ENCODE results near the gene ZC3H6. TPM values are rescaled to one million over a fixed set of nuclear protein-coding genes. Genes with fewer than 3 reads are reported as not detected.

Gene ZC3H6
- total RNA-seq, 1 experiment from 2014 or later: 5.3 TPM

DNA sequence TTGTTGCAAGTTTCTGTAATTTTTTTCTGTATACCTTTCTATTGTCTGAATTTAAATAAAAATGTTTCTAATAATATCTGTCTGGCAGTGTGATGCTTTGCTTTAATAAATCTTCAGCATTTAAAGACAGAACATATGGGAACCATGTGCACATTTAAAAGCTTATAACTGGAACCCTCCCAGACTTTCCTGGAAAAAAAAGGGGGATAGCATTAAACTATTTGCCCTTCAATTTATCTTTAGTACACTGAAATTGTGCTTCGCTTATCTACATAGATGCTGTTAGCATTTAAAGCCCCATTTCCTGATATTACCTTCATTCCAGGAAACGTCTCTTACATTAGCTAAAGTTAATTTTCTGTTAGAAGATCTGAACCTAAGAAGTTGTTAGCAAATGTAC, 64.6 kb downstream of the ZC3H6 start:
- intact Hi-C loops (cut with micrococcal nuclease; ENCODE audit: unreplicated experiment): no loop called here
- BruUV-seq (replicated peaks): no TSS peak
- ChIA-PET POLR2A (no interaction called here), CTCF (no interaction called here)
- Histone ChIP-seq H3K9me3 (ENCODE audit: control insufficient read depth, insufficient read depth, low read depth, low read length) (no peaks in the 10 kb centered on the region), H3K4me1 (ENCODE audit: control insufficient read depth, insufficient read depth, low read length) (no peaks in the 10 kb centered on the region), H3K36me3 (ENCODE audit: control insufficient read depth, insufficient read depth, low read length) (no peaks in the 10 kb centered on the region), H3K27ac (ENCODE audit: low read length) (no peak overlapping the region), H3K27me3 (ENCODE audit: control insufficient read depth, insufficient read depth, low read length) (no peaks in the 10 kb centered on the region), H3K4me3 (ENCODE audit: low read depth in 2 of 2, low read length in 2 of 2) (no peak overlapping the region)
- TF ChIP-seq POLR2AphosphoS5 (IDR thresholded peaks at IDR 0.05; ENCODE audit: low read depth, low read length) (no peak), TCF7L2 (IDR thresholded peaks at IDR 0.05; ENCODE audit: low read depth, low read length) (no peak), SIN3A (IDR thresholded peaks at IDR 0.05; ENCODE audit: borderline replicate concordance, insufficient read depth, low read depth, low read length) (no peak)
- TF ChIP-seq, protein P1, sequence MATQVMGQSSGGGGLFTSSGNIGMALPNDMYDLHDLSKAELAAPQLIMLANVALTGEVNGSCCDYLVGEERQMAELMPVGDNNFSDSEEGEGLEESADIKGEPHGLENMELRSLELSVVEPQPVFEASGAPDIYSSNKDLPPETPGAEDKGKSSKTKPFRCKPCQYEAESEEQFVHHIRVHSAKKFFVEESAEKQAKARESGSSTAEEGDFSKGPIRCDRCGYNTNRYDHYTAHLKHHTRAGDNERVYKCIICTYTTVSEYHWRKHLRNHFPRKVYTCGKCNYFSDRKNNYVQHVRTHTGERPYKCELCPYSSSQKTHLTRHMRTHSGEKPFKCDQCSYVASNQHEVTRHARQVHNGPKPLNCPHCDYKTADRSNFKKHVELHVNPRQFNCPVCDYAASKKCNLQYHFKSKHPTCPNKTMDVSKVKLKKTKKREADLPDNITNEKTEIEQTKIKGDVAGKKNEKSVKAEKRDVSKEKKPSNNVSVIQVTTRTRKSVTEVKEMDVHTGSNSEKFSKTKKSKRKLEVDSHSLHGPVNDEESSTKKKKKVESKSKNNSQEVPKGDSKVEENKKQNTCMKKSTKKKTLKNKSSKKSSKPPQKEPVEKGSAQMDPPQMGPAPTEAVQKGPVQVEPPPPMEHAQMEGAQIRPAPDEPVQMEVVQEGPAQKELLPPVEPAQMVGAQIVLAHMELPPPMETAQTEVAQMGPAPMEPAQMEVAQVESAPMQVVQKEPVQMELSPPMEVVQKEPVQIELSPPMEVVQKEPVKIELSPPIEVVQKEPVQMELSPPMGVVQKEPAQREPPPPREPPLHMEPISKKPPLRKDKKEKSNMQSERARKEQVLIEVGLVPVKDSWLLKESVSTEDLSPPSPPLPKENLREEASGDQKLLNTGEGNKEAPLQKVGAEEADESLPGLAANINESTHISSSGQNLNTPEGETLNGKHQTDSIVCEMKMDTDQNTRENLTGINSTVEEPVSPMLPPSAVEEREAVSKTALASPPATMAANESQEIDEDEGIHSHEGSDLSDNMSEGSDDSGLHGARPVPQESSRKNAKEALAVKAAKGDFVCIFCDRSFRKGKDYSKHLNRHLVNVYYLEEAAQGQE (IDR thresholded peaks at IDR 0.05; ENCODE audit: insufficient read depth in 1 of 2, low read depth in 2 of 2, low read length in 1 of 2): no peak
- TF ChIP-seq, protein P2, sequence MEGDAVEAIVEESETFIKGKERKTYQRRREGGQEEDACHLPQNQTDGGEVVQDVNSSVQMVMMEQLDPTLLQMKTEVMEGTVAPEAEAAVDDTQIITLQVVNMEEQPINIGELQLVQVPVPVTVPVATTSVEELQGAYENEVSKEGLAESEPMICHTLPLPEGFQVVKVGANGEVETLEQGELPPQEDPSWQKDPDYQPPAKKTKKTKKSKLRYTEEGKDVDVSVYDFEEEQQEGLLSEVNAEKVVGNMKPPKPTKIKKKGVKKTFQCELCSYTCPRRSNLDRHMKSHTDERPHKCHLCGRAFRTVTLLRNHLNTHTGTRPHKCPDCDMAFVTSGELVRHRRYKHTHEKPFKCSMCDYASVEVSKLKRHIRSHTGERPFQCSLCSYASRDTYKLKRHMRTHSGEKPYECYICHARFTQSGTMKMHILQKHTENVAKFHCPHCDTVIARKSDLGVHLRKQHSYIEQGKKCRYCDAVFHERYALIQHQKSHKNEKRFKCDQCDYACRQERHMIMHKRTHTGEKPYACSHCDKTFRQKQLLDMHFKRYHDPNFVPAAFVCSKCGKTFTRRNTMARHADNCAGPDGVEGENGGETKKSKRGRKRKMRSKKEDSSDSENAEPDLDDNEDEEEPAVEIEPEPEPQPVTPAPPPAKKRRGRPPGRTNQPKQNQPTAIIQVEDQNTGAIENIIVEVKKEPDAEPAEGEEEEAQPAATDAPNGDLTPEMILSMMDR (IDR thresholded peaks at IDR 0.05): no peak
- DNase-seq (ENCODE audit: low read depth, low spot score) (no peak), ATAC-seq (no peak)
- in situ Hi-C loops (cut with HindIII; ENCODE audit: low pct_unique_long_range_greater_than_20kb, low sequenced_read_pairs): no loop called here

DNA sequence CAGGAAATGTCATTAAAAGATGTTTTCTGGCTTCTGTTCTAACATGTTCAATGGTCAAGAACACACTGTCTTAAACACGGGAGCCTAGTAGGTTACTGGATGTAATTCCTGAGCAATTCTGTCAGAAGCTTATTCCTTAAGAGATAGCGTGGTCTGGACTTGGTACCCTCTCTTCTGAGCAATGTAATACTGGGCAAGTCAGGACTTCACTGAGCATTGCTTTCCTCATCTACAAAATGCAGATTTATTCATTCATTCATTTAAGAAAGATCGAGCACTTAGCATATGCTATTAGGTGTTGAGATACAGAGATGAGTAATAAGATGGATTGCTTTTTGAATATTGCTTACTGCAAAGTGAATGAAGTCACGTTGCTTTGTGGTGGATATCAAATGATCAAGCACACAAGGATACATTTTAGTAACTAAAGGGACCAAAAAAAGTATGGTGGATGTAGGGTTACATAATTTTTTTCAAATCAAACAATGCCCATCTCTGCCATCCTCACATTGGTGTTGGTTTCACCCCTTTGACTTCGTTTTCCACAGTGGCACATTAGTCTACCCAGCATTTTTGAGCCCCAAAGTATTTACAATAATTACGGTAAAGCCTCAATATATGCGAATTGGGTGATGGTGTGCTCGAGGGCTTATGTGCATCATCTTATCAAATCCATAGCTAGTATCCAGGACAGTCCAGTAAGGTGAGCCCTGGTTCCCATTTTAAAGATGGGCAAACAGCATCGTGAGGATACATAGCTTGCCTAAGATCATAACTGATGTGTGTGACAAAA, 65.3 kb downstream of the ZC3H6 start:
- ATAC-seq (no peak), DNase-seq (ENCODE audit: low read depth, low spot score) (no peak)
- Histone ChIP-seq H3K4me1 (ENCODE audit: control insufficient read depth, insufficient read depth, low read length) (no peaks in the 10 kb centered on the region), H3K27ac (ENCODE audit: low read length) (no peak overlapping the region), H3K36me3 (ENCODE audit: control insufficient read depth, insufficient read depth, low read length) (no peaks in the 10 kb centered on the region), H3K27me3 (ENCODE audit: control insufficient read depth, insufficient read depth, low read length) (no peaks in the 10 kb centered on the region), H3K9me3 (ENCODE audit: control insufficient read depth, insufficient read depth, low read depth, low read length) (no peaks in the 10 kb centered on the region), H3K4me3 (ENCODE audit: low read depth in 2 of 2, low read length in 2 of 2) (no peak overlapping the region)
- BruUV-seq (replicated peaks): no TSS peak
- ChIA-PET CTCF (interaction anchor here (0.6 kb wide), 1 partner anchor 258 kb away, joined by 4 read pairs; no protein-coding TSS in a partner anchor), POLR2A (no interaction called here)
- in situ Hi-C loops (cut with HindIII; ENCODE audit: low pct_unique_long_range_greater_than_20kb, low sequenced_read_pairs) (no loop called here), intact Hi-C loops (cut with micrococcal nuclease; ENCODE audit: unreplicated experiment) (no loop called here)
- TF ChIP-seq, protein P2 (IDR thresholded peaks at IDR 0.05): no peak
- no peak for TF ChIP-seq POLR2AphosphoS5 (IDR thresholded peaks at IDR 0.05; ENCODE audit: low read depth, low read length)
- TF ChIP-seq SIN3A (IDR thresholded peaks at IDR 0.05; ENCODE audit: borderline replicate concordance, insufficient read depth, low read depth, low read length): no peak
- TF ChIP-seq TCF7L2 (IDR thresholded peaks at IDR 0.05; ENCODE audit: low read depth, low read length): no peak
- TF ChIP-seq, protein P1 (IDR thresholded peaks at IDR 0.05; ENCODE audit: insufficient read depth in 1 of 2, low read depth in 2 of 2, low read length in 1 of 2): no peak

All from Panc1 (cell line).